ENCODE measurements around the gene SIAH1. TPM values are rescaled to one million over a fixed set of nuclear protein-coding genes. Genes with fewer than 3 reads are reported as not detected.
A peak's percentile ranks its signal among the peaks of the same experiment; 100 is the strongest.

Gene SIAH1
- total and polyA plus RNA-seq, 8 donors: 6.0 to 13.2 (median 9.5) TPM

- intact Hi-C loops (cut with DNase I): no loop called here
- Histone ChIP-seq H3K27me3 (no peaks in the 10 kb centered on the region), H3K36me3 (no peaks in the 10 kb centered on the region), H3K4me1 (no peaks in the 10 kb centered on the region), H3K9me3 (no peaks in the 10 kb centered on the region), H3K4me3 (no peak overlapping the region), H3K27ac (no peak overlapping the region)
- no peak for FAIRE-seq
- no peak for DNase-seq
- TF ChIP-seq, protein P1, sequence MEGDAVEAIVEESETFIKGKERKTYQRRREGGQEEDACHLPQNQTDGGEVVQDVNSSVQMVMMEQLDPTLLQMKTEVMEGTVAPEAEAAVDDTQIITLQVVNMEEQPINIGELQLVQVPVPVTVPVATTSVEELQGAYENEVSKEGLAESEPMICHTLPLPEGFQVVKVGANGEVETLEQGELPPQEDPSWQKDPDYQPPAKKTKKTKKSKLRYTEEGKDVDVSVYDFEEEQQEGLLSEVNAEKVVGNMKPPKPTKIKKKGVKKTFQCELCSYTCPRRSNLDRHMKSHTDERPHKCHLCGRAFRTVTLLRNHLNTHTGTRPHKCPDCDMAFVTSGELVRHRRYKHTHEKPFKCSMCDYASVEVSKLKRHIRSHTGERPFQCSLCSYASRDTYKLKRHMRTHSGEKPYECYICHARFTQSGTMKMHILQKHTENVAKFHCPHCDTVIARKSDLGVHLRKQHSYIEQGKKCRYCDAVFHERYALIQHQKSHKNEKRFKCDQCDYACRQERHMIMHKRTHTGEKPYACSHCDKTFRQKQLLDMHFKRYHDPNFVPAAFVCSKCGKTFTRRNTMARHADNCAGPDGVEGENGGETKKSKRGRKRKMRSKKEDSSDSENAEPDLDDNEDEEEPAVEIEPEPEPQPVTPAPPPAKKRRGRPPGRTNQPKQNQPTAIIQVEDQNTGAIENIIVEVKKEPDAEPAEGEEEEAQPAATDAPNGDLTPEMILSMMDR (IDR thresholded peaks at IDR 0.05): no peak
- WGBS, 2 donors: 80 to 81% methylated on average over 11 of the region's 11 CpGs
- peak in 3 of 4 donors; percentile 37 to 66 (median 62) for ATAC-seq
Measured at GRCh38 chr16:48393485-48394354, 8.5 kb upstream of the SIAH1 start.

GRCh38 chr16:48392407-48392806 lies 7.2 kb upstream of the SIAH1 start:
- H3K4me3 ChIP-seq: no peak overlapping the region
- no peaks in the 10 kb centered on the region for H3K36me3 ChIP-seq
- H3K27me3 ChIP-seq: no peaks in the 10 kb centered on the region
- no peaks in the 10 kb centered on the region for H3K4me1 ChIP-seq
- FAIRE-seq (no peak), ATAC-seq (no peak), DNase-seq (no peak)
- H3K9me3 ChIP-seq: no peaks in the 10 kb centered on the region
- intact Hi-C loops (cut with DNase I): no loop called here
- TF ChIP-seq, protein P1 (IDR thresholded peaks at IDR 0.05): no peak
- 84 to 87% methylated on average over 5 of the region's 5 CpGs for WGBS, 2 donors
- H3K27ac ChIP-seq: no peak overlapping the region

DNA sequence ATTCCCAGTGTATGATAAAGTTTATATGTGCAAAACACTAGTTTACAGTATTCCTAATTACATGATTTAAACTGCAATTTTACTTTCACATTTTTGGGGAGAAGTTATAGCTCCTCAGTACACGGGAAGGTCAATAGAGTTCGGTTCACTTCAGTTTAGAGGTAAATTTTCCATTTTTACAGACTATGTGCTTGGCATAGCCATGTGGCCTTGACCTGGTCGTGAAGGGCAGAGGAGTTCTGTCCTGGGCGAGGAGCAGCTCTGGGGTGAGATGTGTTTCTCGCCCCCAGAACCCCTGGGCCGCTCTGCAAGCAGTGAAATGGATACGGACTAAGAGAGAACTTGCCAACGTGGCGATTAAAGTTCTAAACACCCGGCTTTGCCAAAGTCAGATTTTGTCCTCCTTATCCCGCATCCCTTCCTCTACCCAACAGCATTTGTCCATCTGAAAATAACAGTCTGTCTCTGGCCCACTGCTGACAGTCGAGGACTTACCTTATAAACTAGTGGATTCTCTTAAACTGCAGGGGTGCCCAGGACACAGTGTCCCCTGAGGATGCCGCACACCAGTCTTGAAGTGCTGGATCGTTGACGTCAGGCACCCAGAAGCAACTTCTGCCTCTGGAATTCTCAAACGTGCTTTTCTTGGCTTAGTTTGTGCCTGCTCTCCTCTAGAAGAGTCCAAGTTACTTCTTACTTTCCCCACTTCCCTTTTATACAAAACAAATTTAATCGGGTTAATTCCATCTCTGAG lies 1.5 kb upstream of the SIAH1 start:
- no peak overlapping the region for H3K4me3 ChIP-seq
- FAIRE-seq: no peak
- no peaks in the 10 kb centered on the region for H3K27me3 ChIP-seq
- no peaks in the 10 kb centered on the region for H3K36me3 ChIP-seq
- TF ChIP-seq, protein P1 (IDR thresholded peaks at IDR 0.05): no peak
- WGBS, 2 donors: 70 to 73% methylated on average over 17 of the region's 17 CpGs
- ATAC-seq: no peak
- peaks cover 16 to 18% (median 17%) of the 10 kb centered on the region in 3 donors for H3K4me1 ChIP-seq
- H3K27ac ChIP-seq: no peak overlapping the region
- H3K9me3 ChIP-seq: no peaks in the 10 kb centered on the region
- intact Hi-C loops (cut with DNase I): no loop called here
- no peak for DNase-seq

- TF ChIP-seq, protein P1 (IDR thresholded peaks at IDR 0.05): no peak
- FAIRE-seq (no peak), DNase-seq (peak; percentile 51 to 80 (median 62)), ATAC-seq (peak; percentile 56 to 69 (median 66))
- intact Hi-C loops (cut with DNase I): no loop called here
- peak overlapping the region; percentile 90 to 95 (median 94) for H3K4me3 ChIP-seq
- 0 to 1% methylated on average over 31 to 103 of the region's 103 CpGs for WGBS, 2 donors
- peak overlapping the region; percentile 82 to 98 (median 96) for H3K27ac ChIP-seq
- no peaks in the 10 kb centered on the region for H3K36me3 ChIP-seq
- no peaks in the 10 kb centered on the region for H3K9me3 ChIP-seq
- peaks cover 21 to 27% (median 22%) of the 10 kb centered on the region in 3 donors for H3K4me1 ChIP-seq
- no peaks in the 10 kb centered on the region for H3K27me3 ChIP-seq
Measured at GRCh38 chr16:48384520-48385252, 527 bp downstream of the SIAH1 start.

Data from pancreas (tissue), 10 donors.